Measurements from ENCODE around the gene FARS2. TPM values are rescaled to one million over a fixed set of nuclear protein-coding genes. Genes with fewer than 3 reads are reported as not detected.

FARS2 gene
- polyA plus RNA-seq, 1 of the 3 experiments (the other 2 are of a cell fraction) = 12.5 TPM

GRCh38 chr6:5341845-5342244, 80.5 kb downstream of the FARS2 start (continued):
- TF ChIP-seq EZH2phosphoT487 (IDR thresholded peaks at IDR 0.05; ENCODE audit: borderline replicate concordance, low read depth) (no peak), ELF1 (IDR thresholded peaks at IDR 0.05) (no peak), SIN3A (IDR thresholded peaks at IDR 0.05; ENCODE audit: borderline replicate concordance, low read depth, low read length) (no peak), REST (IDR thresholded peaks at IDR 0.05; ENCODE audit: low read depth, low read length) (no peak), USF2 (IDR thresholded peaks at IDR 0.05; ENCODE audit: borderline replicate concordance, low read depth, low read length) (no peak), CTCF (IDR thresholded peaks at IDR 0.05) (no peak), GATA2 (CRISPR knock-in tag; IDR thresholded peaks at IDR 0.05) (no peak)

- no peak overlapping the region for H3K4me2 ChIP-seq
- H3K4me1 ChIP-seq (ENCODE audit: control insufficient read depth in 1 of 2, insufficient read depth in 2 of 2, low read depth in 1 of 2, low read length in 1 of 2) = peaks cover 0 to 8% of the 10 kb centered on the region in 2 experiments; a peak in 1 of 4 replicates
- no peaks in the 10 kb centered on the region for H3K9me2 ChIP-seq
- no peak overlapping the region for H3K27ac ChIP-seq (ENCODE audit: low read depth in 2 of 2, low read length in 1 of 2)
- TF ChIP-seq USF2 (IDR thresholded peaks at IDR 0.05; ENCODE audit: borderline replicate concordance, low read depth, low read length) (no peak), ZBTB33 (IDR thresholded peaks at IDR 0.05; ENCODE audit: borderline replicate concordance, low read depth) (no peak), JUND (IDR thresholded peaks at IDR 0.05) (no peak), POLR2AphosphoS5 (IDR thresholded peaks at IDR 0.05; ENCODE audit: low read depth, low read length) (no peak), SMC3 (IDR thresholded peaks at IDR 0.05; ENCODE audit: low read depth, low read length) (no peak), RCOR1 (IDR thresholded peaks at IDR 0.05; ENCODE audit: low read length) (no peak), NRF1 (IDR thresholded peaks at IDR 0.05; ENCODE audit: low read depth, low read length) (no peak), TEAD4 (IDR thresholded peaks at IDR 0.05; ENCODE audit: borderline replicate concordance, insufficient read depth) (no peak), IRF3 (IDR thresholded peaks at IDR 0.05; ENCODE audit: low read depth, low read length) (no peak), RFX5 (IDR thresholded peaks at IDR 0.05; ENCODE audit: low read length) (no peak), RXRA (IDR thresholded peaks at IDR 0.05; ENCODE audit: borderline replicate concordance, low read depth) (no peak)
- no peaks in the 10 kb centered on the region for H3K36me3 ChIP-seq (replicated peaks in 1 of 2; ENCODE audit: control insufficient read depth in 1 of 2, insufficient read depth in 2 of 2, low read length in 1 of 2)
- POLR2A ChIA-PET = interaction anchor here (0.7 kb wide), 1 partner anchor 45 kb away, joined by 3 read pairs; no protein-coding TSS in a partner anchor
- 0 out of 2 replicates have a peak, but pooled peaks cover 2% of the 10 kb centered on the region for H3K9me3 ChIP-seq
- no peak overlapping the region for H2AFZ ChIP-seq (ENCODE audit: low read depth)
- DNase-seq = no peak
- no peaks in the 10 kb centered on the region for H4K20me1 ChIP-seq (ENCODE audit: insufficient read depth)
- WGBS (ENCODE audit: low lambda C conversion rate) = 92% methylated on average over 8 of the region's 11 CpGs
- H3K9ac ChIP-seq = no peak overlapping the region
- H3K79me2 ChIP-seq (ENCODE audit: insufficient read depth) = 0 out of 2 replicates have a peak, but pooled peaks cover 5% of the 10 kb centered on the region
- H3F3A ChIP-seq (replicated peaks; ENCODE audit: insufficient read depth) = no peaks in the 10 kb centered on the region
- no peaks in the 10 kb centered on the region for H3K27me3 ChIP-seq (ENCODE audit: insufficient read depth)
- CTCF ChIA-PET = interaction anchor here (0.5 kb wide), 1 partner anchor 498 kb away, joined by 3 read pairs; no protein-coding TSS in a partner anchor
- no peak overlapping the region for H3K4me3 ChIP-seq (ENCODE audit: low read depth in 2 of 2, low read length in 1 of 2)
Observed at GRCh38 chr6:5343998-5344397, 82.7 kb downstream of the FARS2 start.
